ENCODE measurements around the gene SLC25A33. TPM values are rescaled to one million over a fixed set of nuclear protein-coding genes. Genes with fewer than 3 reads are reported as not detected.

The SLC25A33 gene
- total and polyA plus RNA-seq, 10 donors = 2.4 to 4.5 (median 3.2) TPM

GRCh38 chr1:9602794-9603167 is 63.5 kb downstream of the SLC25A33 start:
- no peak overlapping the region for H3K27ac ChIP-seq
- 93 to 98% (median 97%) methylated on average over 6 to 9 of the region's 9 CpGs for WGBS, 5 donors
- intact Hi-C loops (cut with DNase I; ENCODE audit: low total_unique reads) = no loop called here
- no peaks in the 10 kb centered on the region for H3K9me3 ChIP-seq
- no peak for TF ChIP-seq POLR2A (IDR thresholded peaks at IDR 0.05)
- no peak for TF ChIP-seq CTCF (IDR thresholded peaks at IDR 0.05 in 8 of 11, conservative IDR thresholded peaks at IDR 0.05 in 3 of 11)
- no peak for TF ChIP-seq POLR2AphosphoS5 (IDR thresholded peaks at IDR 0.05)
- no peaks in the 10 kb centered on the region for H3K27me3 ChIP-seq (replicated peaks in 1 of 7)
- H3K4me1 ChIP-seq = no peaks in the 10 kb centered on the region
- no peak overlapping the region for H3K4me3 ChIP-seq
- no peak for DNase-seq
- H3K36me3 ChIP-seq = peaks cover 0 to 99% (median 50%) of the 10 kb centered on the region in 6 donors

DNA sequence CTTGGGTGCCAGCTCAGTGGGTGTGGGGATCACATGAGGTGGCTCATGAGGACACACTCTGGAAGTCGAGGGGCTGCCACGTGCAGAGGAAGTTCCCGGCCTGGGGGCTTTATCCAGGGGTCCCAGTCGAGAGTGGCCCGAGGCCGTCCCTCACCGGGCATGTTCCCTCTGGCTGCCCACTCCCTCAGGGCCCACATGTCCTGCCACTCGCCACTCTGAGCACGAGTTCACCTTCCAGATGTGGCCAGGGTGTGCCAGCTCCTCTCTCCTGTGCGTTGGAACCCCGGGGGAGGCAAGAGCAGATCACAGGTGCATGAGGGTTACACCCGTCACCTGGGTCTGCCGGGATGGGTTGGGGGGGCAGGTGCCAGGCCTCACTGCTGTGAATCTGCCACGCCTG is 64.0 kb downstream of the SLC25A33 start:
- no peak overlapping the region for H3K27ac ChIP-seq

DNA sequence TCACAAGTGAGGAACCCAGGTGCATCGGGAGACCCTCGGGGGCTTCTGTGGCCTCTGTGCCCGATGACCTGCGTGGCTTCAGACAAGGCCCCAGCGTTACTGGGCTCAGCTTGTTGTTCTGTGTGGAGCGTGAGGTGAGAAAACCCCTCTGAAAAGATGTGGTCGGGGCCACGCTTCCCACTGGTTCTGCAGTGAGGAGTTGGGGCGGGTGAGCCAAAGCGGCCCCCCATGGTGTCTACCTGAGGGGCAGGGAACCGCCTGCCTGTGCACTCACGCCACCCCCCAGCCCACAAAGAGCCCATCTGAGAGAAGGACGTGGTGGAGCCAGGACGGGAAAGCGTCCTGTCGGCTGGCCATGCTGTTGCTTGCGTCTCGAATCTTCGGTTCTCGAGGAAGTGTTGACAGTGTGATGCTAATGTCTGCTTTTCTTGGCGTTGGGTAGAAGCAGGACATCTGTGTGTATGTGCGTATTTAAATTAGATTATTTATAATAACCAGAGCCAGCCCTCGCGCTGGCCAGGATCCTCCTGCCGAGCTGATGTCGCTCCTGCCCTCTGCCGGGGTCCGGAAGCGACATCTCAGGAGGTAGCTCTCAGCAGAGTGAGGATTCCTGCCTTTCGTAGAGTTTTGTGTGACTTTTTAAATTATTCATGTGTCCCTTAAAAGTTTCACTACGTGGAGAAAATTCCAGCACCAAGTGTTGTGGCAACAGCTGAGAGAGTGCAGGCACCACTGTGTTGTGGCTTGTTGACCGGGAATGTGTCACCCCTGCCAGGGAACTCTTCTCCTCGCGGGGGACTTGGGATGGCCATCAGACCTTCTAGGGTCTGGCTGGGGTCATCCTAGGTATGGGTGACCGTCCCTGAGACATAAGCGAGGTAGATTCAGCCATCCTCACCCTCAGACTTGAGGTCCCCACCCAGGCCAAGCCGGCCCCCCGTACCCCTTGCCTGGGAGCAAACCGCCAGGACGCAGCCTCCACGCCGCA is 64.8 kb downstream of the SLC25A33 start:
- no peak overlapping the region for H3K27ac ChIP-seq
- H3K36me3 ChIP-seq = peaks cover 0 to 99% (median 47%) of the 10 kb centered on the region in 6 donors
- 93 to 95% (median 94%) methylated on average over 41 to 42 of the region's 42 CpGs for WGBS, 5 donors
- intact Hi-C loops (cut with DNase I; ENCODE audit: low total_unique reads) = no loop called here
- DNase-seq = no peak
- H3K4me3 ChIP-seq = no peak overlapping the region
- no peaks in the 10 kb centered on the region for H3K4me1 ChIP-seq
- TF ChIP-seq CTCF (IDR thresholded peaks at IDR 0.05 in 8 of 11, conservative IDR thresholded peaks at IDR 0.05 in 3 of 11) (no peak), POLR2AphosphoS5 (IDR thresholded peaks at IDR 0.05) (no peak), POLR2A (IDR thresholded peaks at IDR 0.05) (no peak)
- no peaks in the 10 kb centered on the region for H3K27me3 ChIP-seq (replicated peaks in 1 of 7)
- no peaks in the 10 kb centered on the region for H3K9me3 ChIP-seq

More for the DNA sequence above, 64.0 kb downstream of the SLC25A33 start:
- Histone ChIP-seq H3K9me3 (no peaks in the 10 kb centered on the region), H3K27me3 (replicated peaks in 1 of 7) (no peaks in the 10 kb centered on the region), H3K4me3 (no peak overlapping the region), H3K4me1 (no peaks in the 10 kb centered on the region), H3K36me3 (peaks cover 0 to 99% (median 47%) of the 10 kb centered on the region in 6 donors)
- WGBS, 5 donors = 92 to 97% (median 94%) methylated on average over 5 to 14 of the region's 14 CpGs
- no peak for DNase-seq
- TF ChIP-seq POLR2AphosphoS5 (IDR thresholded peaks at IDR 0.05) = no peak
- TF ChIP-seq POLR2A (IDR thresholded peaks at IDR 0.05) = no peak
- TF ChIP-seq CTCF (IDR thresholded peaks at IDR 0.05 in 8 of 11, conservative IDR thresholded peaks at IDR 0.05 in 3 of 11) = no peak
- intact Hi-C loops (cut with DNase I; ENCODE audit: low total_unique reads) = no loop called here

DNA sequence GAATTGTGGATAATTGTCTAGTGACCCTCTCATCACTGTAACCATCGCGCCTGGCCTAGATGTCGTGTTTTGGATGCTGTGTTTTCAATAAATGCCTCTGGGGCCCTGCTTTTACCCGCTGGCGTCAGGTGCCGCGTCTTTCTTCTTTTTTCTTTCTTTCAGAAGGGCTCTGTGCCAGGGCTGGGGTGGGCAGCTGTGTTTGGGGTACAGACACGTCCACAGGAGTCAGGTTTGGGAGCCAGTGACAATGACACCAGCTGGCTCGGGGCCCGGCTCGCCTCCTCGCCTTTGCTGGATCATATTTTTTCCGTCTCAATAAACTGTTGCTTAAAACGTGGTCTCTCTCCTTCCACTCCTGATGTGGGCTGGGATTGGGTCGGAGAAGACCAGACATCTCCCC is 65.6 kb downstream of the SLC25A33 start:
- TF ChIP-seq POLR2A (IDR thresholded peaks at IDR 0.05) = no peak
- no peak for TF ChIP-seq POLR2AphosphoS5 (IDR thresholded peaks at IDR 0.05)
- no peak for TF ChIP-seq CTCF (IDR thresholded peaks at IDR 0.05 in 8 of 11, conservative IDR thresholded peaks at IDR 0.05 in 3 of 11)
- Histone ChIP-seq H3K9me3 (no peaks in the 10 kb centered on the region), H3K4me3 (no peak overlapping the region), H3K36me3 (peaks cover 0 to 99% (median 45%) of the 10 kb centered on the region in 6 donors), H3K27me3 (replicated peaks in 1 of 7) (no peaks in the 10 kb centered on the region), H3K4me1 (no peaks in the 10 kb centered on the region), H3K27ac (no peak overlapping the region)
- WGBS, 5 donors = 94 to 97% (median 95%) methylated on average over 15 of the region's 15 CpGs
- DNase-seq = no peak
- intact Hi-C loops (cut with DNase I; ENCODE audit: low total_unique reads) = no loop called here
